ENCODE measurements around the gene MAP1LC3B.

GRCh38 chr16:87414251-87414680, 22.1 kb downstream of the MAP1LC3B start:
- TF ChIP-seq SIN3A (IDR thresholded peaks at IDR 0.05; ENCODE audit: borderline replicate concordance, insufficient read depth, low read length) = no peak
- no peak for TF ChIP-seq POLR2AphosphoS5 (IDR thresholded peaks at IDR 0.05; ENCODE audit: low read depth, low read length)
- no peak for TF ChIP-seq REST (IDR thresholded peaks at IDR 0.05; ENCODE audit: insufficient read depth in 1 of 2, low read depth in 2 of 2, low read length in 2 of 2)
- no peak for TF ChIP-seq FOXP2 (optimal IDR thresholded peaks at IDR 0.05; ENCODE audit: borderline replicate concordance, extremely low read depth, extremely low read length, insufficient read depth)

Data from PFSK-1 (cell line).